GM18520 (cell line): ENCODE measurements around the gene TPK1.
"Not testable (repeated sequence)": the region's sequence is repeated elsewhere in the genome, so short reads cannot be mapped to it uniquely, and the experiment has no call there.

Experiments used
- ATAC-seq: cut with Tn5 transposase; IDR thresholded peaks from one replicate; pipeline ENCODE4 v1.9.1; 2021; ENCODE audit not compliant: unreplicated experiment

The TPK1 gene

GRCh38 chr7:144487901-144488300 is 348.0 kb downstream of the TPK1 start:
- ATAC-seq, result no peak

- ATAC-seq, result no peak
These were observed 351.4 kb downstream of the TPK1 start for GRCh38 chr7:144484445-144484844.

- no peak for ATAC-seq
These were observed 352.7 kb downstream of the TPK1 start for GRCh38 chr7:144483189-144483588.

GRCh38 chr7:144481833-144482232 is 354.0 kb downstream of the TPK1 start:
- no peak for ATAC-seq

- no peak for ATAC-seq
These were observed 358.5 kb downstream of the TPK1 start for GRCh38 chr7:144477348-144477747.

- no peak for ATAC-seq
These were observed 360.8 kb downstream of the TPK1 start for GRCh38 chr7:144474800-144475615.

- ATAC-seq, result no peak
These were observed 361.5 kb downstream of the TPK1 start for GRCh38 chr7:144474363-144474762.

- no peak for ATAC-seq
These were observed 361.9 kb downstream of the TPK1 start for GRCh38 chr7:144473908-144474307.

GRCh38 chr7:144470078-144470477 is 365.8 kb downstream of the TPK1 start:
- no peak for ATAC-seq

- no peak for ATAC-seq
These were observed 366.7 kb downstream of the TPK1 start for GRCh38 chr7:144468990-144469732.

- ATAC-seq, result no peak
These were observed 376.2 kb downstream of the TPK1 start for GRCh38 chr7:144459635-144460034.

- ATAC-seq, result no peak
These were observed 380.8 kb downstream of the TPK1 start for GRCh38 chr7:144455040-144455404.

- ATAC-seq, result no peak
These were observed 381.4 kb downstream of the TPK1 start for GRCh38 chr7:144454256-144455039.

GRCh38 chr7:144452064-144452463 is 383.8 kb downstream of the TPK1 start:
- no peak for ATAC-seq

GRCh38 chr7:144445590-144445989 is 390.3 kb downstream of the TPK1 start:
- no peak for ATAC-seq

- no peak for ATAC-seq
These were observed 396.1 kb downstream of the TPK1 start for GRCh38 chr7:144439717-144440205.

GRCh38 chr7:144438759-144439158 is 397.1 kb downstream of the TPK1 start:
- ATAC-seq, result no peak

- ATAC-seq, result no peak
These were observed 398.3 kb downstream of the TPK1 start for GRCh38 chr7:144437370-144438191.

GRCh38 chr7:144436500-144436899 is 399.4 kb downstream of the TPK1 start:
- ATAC-seq, result no peak

- no peak for ATAC-seq
These were observed 407.4 kb downstream of the TPK1 start for GRCh38 chr7:144428431-144428830.

GRCh38 chr7:144427539-144427938 is 408.3 kb downstream of the TPK1 start:
- not testable (repeated sequence) for ATAC-seq
